Activated naive CD4-positive, alpha-beta T cell treated with anti-CD3 and anti-CD28 coated beads for 36 hours (primary cell): ENCODE results near the gene RBM47. TPM values are rescaled to one million over a fixed set of nuclear protein-coding genes. Genes with fewer than 3 reads are reported as not detected.

Experiments used
- CTCF ChIA-PET: fragments of 350-600 bp; sonication (Branson Sonifier 250); formaldehyde crosslinking; loops from one replicate; lab custom pipeline; 2021; ENCODE audit warnings: antibody characterized with exemption; lab: Charles Lee
- DNase-seq: peaks from one replicate; pipeline ENCODE4 v3.0.0-alpha.2; 2020
- H3K27ac Mint-ChIP-seq: one replicate; pipeline ENCODE4 v1.8.0; 2021; ENCODE audit warnings: mild to moderate bottlenecking, mixed read lengths
- H3K27me3 Mint-ChIP-seq: one replicate; pipeline ENCODE4 v1.8.0; 2021; ENCODE audit warnings: low read depth, mixed read lengths
- H3K36me3 Mint-ChIP-seq: one replicate; pipeline ENCODE4 v1.8.0; 2021; ENCODE audit warnings: low read depth, mixed read lengths
- H3K4me1 Mint-ChIP-seq: one replicate; pipeline ENCODE4 v1.8.0; 2021; ENCODE audit warnings: low read depth, mixed read lengths
- H3K4me3 Mint-ChIP-seq: one replicate; pipeline ENCODE4 v1.8.0; 2021; ENCODE audit warnings: mild to moderate bottlenecking, moderate library complexity, mixed read lengths
- H3K9me3 Mint-ChIP-seq: one replicate; pipeline ENCODE4 v1.8.0; 2021; ENCODE audit warnings: mixed read lengths
- intact Hi-C: fragments of 100-400 bp; cut with micrococcal nuclease; formaldehyde crosslinking; loops from one replicate; pipeline ENCODE4 v1.15.1; 2023
- microRNA-seq: library from miRNA; unstranded; fragments of <30 nt; microRNA quantifications from one replicate; pipeline ENCODE4 v1.2.0, GENCODE V29; 2022; ENCODE audit warnings: borderline microRNAs expressed, borderline replicate concordance
- total RNA-seq, 2 experiments: library from RNA; stranded (reverse); gene quantifications; one replicate each; pipeline ENCODE4 v1.2.3, GENCODE V29; 2021

RBM47 gene
- total RNA-seq, 2 experiments from 2014 or later: 1.1 to 1.7 TPM

GRCh38 chr4:40377512-40378365 is 251.9 kb downstream of the RBM47 start:
- intact Hi-C loops: no loop called here
- no peaks in the 10 kb centered on the region for H3K4me1 Mint-ChIP-seq
- H3K9me3 Mint-ChIP-seq: no peaks in the 10 kb centered on the region
- CTCF ChIA-PET: no interaction called here
- H3K4me3 Mint-ChIP-seq: no peak overlapping the region
- H3K27me3 Mint-ChIP-seq: no peaks in the 10 kb centered on the region
- H3K27ac Mint-ChIP-seq: no peak overlapping the region
- no peak for DNase-seq
- H3K36me3 Mint-ChIP-seq: no peaks in the 10 kb centered on the region

- Mint-ChIP-seq H3K27me3 (no peaks in the 10 kb centered on the region), H3K4me1 (no peaks in the 10 kb centered on the region)
- intact Hi-C loops: no loop called here
These were observed 254.0 kb downstream of the RBM47 start for GRCh38 chr4:40375620-40376019.

GRCh38 chr4:40375095-40375494 is 254.6 kb downstream of the RBM47 start:
- Mint-ChIP-seq H3K4me3 (no peak overlapping the region), H3K27me3 (no peaks in the 10 kb centered on the region), H3K27ac (no peak overlapping the region), H3K4me1 (no peaks in the 10 kb centered on the region), H3K36me3 (no peaks in the 10 kb centered on the region), H3K9me3 (no peaks in the 10 kb centered on the region)
- DNase-seq: no peak
- intact Hi-C loops: no loop called here
- CTCF ChIA-PET: no interaction called here

More at GRCh38 chr4:40375620-40376019, 254.0 kb downstream of the RBM47 start:
- Mint-ChIP-seq H3K27ac (no peak overlapping the region), H3K36me3 (no peaks in the 10 kb centered on the region), H3K9me3 (no peaks in the 10 kb centered on the region), H3K4me3 (no peak overlapping the region)
- DNase-seq: no peak
- CTCF ChIA-PET: no interaction called here

GRCh38 chr4:40373636-40374035 is 256.0 kb downstream of the RBM47 start:
- no peaks in the 10 kb centered on the region for H3K27me3 Mint-ChIP-seq
- no peaks in the 10 kb centered on the region for H3K9me3 Mint-ChIP-seq
- no peak overlapping the region for H3K27ac Mint-ChIP-seq
- intact Hi-C loops: no loop called here
- H3K4me1 Mint-ChIP-seq: no peaks in the 10 kb centered on the region
- CTCF ChIA-PET: interaction anchor here (0.6 kb wide), 1 partner anchor 222 kb away, joined by 3 read pairs; no protein-coding TSS in a partner anchor
- no peak overlapping the region for H3K4me3 Mint-ChIP-seq
- DNase-seq: no peak
- no peaks in the 10 kb centered on the region for H3K36me3 Mint-ChIP-seq

Small RNAs within 50 kb of the gene (microRNA-seq; reads per million reads assigned to microRNA genes)
- gene MIR4802: not detected

Other genes starting within 250 kb of the RBM47 start
- gene NSUN7, start 120.1 kb upstream of the RBM47 start, total RNA-seq: under 1 TPM; 0.19 to 0.27 TPM